ENCODE measurements around the gene SORL1. TPM values are rescaled to one million over a fixed set of nuclear protein-coding genes. Genes with fewer than 3 reads are reported as not detected.
A peak's percentile ranks its signal among the peaks of the same experiment; 100 is the strongest.

SORL1 gene
- total and polyA plus RNA-seq, 2 experiments from 2014 or later, result 0.26 to 0.54 TPM

DNA sequence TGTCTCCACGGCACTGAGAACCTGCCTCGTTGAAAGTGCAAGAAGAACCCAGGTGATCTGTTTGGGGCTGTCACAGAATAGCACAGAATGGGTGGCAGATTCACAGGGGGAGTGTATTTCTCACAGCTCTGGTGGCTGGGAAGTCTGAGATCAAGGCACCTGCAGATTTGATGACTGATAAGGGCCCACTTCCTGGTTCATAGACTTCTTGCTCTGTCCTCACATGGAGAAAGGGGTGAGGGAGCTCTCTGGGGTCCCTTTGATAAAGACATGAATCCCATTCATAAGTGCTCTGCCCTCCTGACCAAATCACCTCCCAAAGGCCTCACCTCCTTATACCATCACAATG is 199.1 kb downstream of the SORL1 start:
- Histone ChIP-seq H2AFZ (no peak overlapping the region), H3K9me2 (ENCODE audit: insufficient read depth) (no peaks in the 10 kb centered on the region), H3K79me2 (ENCODE audit: insufficient read depth) (no peaks in the 10 kb centered on the region), H3K4me3 (no peak overlapping the region), H4K20me1 (ENCODE audit: insufficient read depth) (no peaks in the 10 kb centered on the region), H3K27me3 (replicated peaks; ENCODE audit: insufficient read depth) (no peaks in the 10 kb centered on the region), H3F3A (ENCODE audit: insufficient read depth) (peaks cover 24% of the 10 kb centered on the region), H3K27ac (no peak overlapping the region), H3K9ac (no peak overlapping the region), H3K4me1 (ENCODE audit: insufficient read depth) (peaks cover 19% of the 10 kb centered on the region), H3K9me3 (ENCODE audit: low read depth) (no peaks in the 10 kb centered on the region), H3K4me2 (ENCODE audit: unreplicated experiment) (no peak overlapping the region), H3K36me3 (ENCODE audit: low read depth) (no peaks in the 10 kb centered on the region)
- no peak for TF ChIP-seq EZH2 (IDR thresholded peaks at IDR 0.05; ENCODE audit: insufficient read depth, poor library complexity, severe bottlenecking)
- no peak for TF ChIP-seq EZH2phosphoT487 (IDR thresholded peaks at IDR 0.05; ENCODE audit: insufficient read depth, low read depth)
- WGBS, 2 experiments (ENCODE audit: low coverage in 1 of 2, low lambda C conversion rate in 2 of 2, missing lambda C conversion rate in 2 of 2), result 79 to 82% methylated on average over 2 of the region's 2 CpGs
- in situ Hi-C loops (cut with MboI), result loop anchor here (10.0 kb wide), 2 partner anchors 554 to 854 kb away; no protein-coding TSS in a partner anchor
- no peak for DNase-seq

DNA sequence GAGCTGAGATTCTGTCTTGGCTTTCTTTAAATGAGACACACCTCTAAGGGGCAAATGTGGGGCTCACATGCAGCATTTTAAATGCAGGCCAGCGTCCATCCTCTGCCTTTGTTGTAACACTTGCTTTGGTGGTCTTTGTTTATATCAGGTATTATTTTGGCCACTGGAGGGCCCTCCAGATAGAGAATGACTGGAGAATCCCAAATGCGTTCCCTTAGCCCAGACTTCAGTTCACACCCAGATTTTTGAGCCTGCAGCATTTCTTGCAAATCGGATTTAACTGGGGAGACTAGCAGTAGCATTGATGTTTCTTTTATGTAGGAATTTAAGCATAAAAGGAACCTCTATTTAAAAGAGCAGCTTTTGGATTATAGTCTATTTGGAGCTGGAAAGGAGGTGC is 200.9 kb downstream of the SORL1 start:
- no peak overlapping the region for H3K4me2 ChIP-seq (ENCODE audit: unreplicated experiment)
- peak; percentile 44 for DNase-seq
- no peak overlapping the region for H3K9ac ChIP-seq
- H3K4me1 ChIP-seq (ENCODE audit: insufficient read depth), result peaks cover 35% of the 10 kb centered on the region
- no peak for TF ChIP-seq EZH2 (IDR thresholded peaks at IDR 0.05; ENCODE audit: insufficient read depth, poor library complexity, severe bottlenecking)
- TF ChIP-seq EZH2phosphoT487 (IDR thresholded peaks at IDR 0.05; ENCODE audit: insufficient read depth, low read depth), result no peak
- WGBS, 2 experiments (ENCODE audit: low coverage in 1 of 2, low lambda C conversion rate in 2 of 2, missing lambda C conversion rate in 2 of 2), result 51 to 58% methylated on average over 3 of the region's 3 CpGs
- no peak overlapping the region for H3K4me3 ChIP-seq
- H3K27me3 ChIP-seq (replicated peaks; ENCODE audit: insufficient read depth), result no peaks in the 10 kb centered on the region
- no peak overlapping the region for H3K27ac ChIP-seq
- no peaks in the 10 kb centered on the region for H3K9me2 ChIP-seq (ENCODE audit: insufficient read depth)
- no peaks in the 10 kb centered on the region for H3K36me3 ChIP-seq (ENCODE audit: low read depth)
- peak overlapping the region; percentile 9; the same call in 1 of the 2 replicates for H2AFZ ChIP-seq
- H3K79me2 ChIP-seq (ENCODE audit: insufficient read depth), result no peaks in the 10 kb centered on the region
- no peaks in the 10 kb centered on the region for H3K9me3 ChIP-seq (ENCODE audit: low read depth)
- no peaks in the 10 kb centered on the region for H4K20me1 ChIP-seq (ENCODE audit: insufficient read depth)
- in situ Hi-C loops (cut with MboI), result loop anchor here (10.0 kb wide), 2 partner anchors 552 to 852 kb away; no protein-coding TSS in a partner anchor
- peaks cover 37% of the 10 kb centered on the region for H3F3A ChIP-seq (ENCODE audit: insufficient read depth)

DNA sequence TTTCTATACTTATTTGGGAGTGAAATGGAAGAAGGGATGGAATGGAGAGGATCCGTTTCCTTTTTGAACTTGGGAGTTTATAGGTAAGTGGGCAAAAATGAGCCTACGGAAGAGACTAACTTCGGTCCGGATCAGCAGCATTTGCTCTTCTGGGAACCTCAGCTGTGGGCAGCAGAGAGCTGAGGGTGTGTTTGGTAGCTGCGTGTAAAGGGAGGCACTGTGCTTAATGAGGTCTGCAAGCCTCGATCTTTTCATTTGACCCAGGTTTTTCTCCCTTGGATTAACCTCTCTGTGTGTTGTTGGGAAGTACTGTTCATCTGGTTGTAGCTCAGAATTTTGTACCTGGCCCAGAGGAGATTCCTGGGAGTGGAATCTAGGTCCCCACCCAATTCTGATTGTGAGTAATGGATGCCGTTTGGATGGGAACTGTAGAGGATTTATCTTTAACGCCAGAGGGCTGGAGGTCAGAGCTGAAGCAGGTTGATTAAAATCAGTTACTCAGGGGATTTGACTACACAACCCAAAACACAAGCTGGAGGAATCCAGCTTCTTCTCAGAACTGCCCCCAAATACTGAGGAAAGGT is 202.2 kb downstream of the SORL1 start:
- no peak for TF ChIP-seq EZH2 (IDR thresholded peaks at IDR 0.05; ENCODE audit: insufficient read depth, poor library complexity, severe bottlenecking)
- TF ChIP-seq EZH2phosphoT487 (IDR thresholded peaks at IDR 0.05; ENCODE audit: insufficient read depth, low read depth), result no peak
- peak overlapping the region; percentile 97 for H3K27ac ChIP-seq
- H3K4me1 ChIP-seq (ENCODE audit: insufficient read depth), result peaks cover 35% of the 10 kb centered on the region
- no peaks in the 10 kb centered on the region for H3K36me3 ChIP-seq (ENCODE audit: low read depth)
- H3K27me3 ChIP-seq (replicated peaks; ENCODE audit: insufficient read depth), result no peaks in the 10 kb centered on the region
- WGBS, 2 experiments (ENCODE audit: low coverage in 1 of 2, low lambda C conversion rate in 2 of 2, missing lambda C conversion rate in 2 of 2), result 51 to 53% methylated on average over 8 of the region's 8 CpGs
- no peaks in the 10 kb centered on the region for H3K9me2 ChIP-seq (ENCODE audit: insufficient read depth)
- peak overlapping the region; percentile 87 for H3K4me2 ChIP-seq (ENCODE audit: unreplicated experiment)
- H3K9me3 ChIP-seq (ENCODE audit: low read depth), result no peaks in the 10 kb centered on the region
- H4K20me1 ChIP-seq (ENCODE audit: insufficient read depth), result no peaks in the 10 kb centered on the region
- H2AFZ ChIP-seq, result peak overlapping the region; percentile 73
- H3K9ac ChIP-seq, result peak overlapping the region; percentile 84
- no peaks in the 10 kb centered on the region; the same call in 1 of the 2 replicates for H3K79me2 ChIP-seq (ENCODE audit: insufficient read depth)
- peaks cover 37% of the 10 kb centered on the region for H3F3A ChIP-seq (ENCODE audit: insufficient read depth)
- DNase-seq, result peak; percentile 43
- in situ Hi-C loops (cut with MboI), result loop anchor here (10.0 kb wide), 2 partner anchors 550 to 850 kb away; no protein-coding TSS in a partner anchor
- H3K4me3 ChIP-seq, result peak overlapping the region; percentile 68

DNA sequence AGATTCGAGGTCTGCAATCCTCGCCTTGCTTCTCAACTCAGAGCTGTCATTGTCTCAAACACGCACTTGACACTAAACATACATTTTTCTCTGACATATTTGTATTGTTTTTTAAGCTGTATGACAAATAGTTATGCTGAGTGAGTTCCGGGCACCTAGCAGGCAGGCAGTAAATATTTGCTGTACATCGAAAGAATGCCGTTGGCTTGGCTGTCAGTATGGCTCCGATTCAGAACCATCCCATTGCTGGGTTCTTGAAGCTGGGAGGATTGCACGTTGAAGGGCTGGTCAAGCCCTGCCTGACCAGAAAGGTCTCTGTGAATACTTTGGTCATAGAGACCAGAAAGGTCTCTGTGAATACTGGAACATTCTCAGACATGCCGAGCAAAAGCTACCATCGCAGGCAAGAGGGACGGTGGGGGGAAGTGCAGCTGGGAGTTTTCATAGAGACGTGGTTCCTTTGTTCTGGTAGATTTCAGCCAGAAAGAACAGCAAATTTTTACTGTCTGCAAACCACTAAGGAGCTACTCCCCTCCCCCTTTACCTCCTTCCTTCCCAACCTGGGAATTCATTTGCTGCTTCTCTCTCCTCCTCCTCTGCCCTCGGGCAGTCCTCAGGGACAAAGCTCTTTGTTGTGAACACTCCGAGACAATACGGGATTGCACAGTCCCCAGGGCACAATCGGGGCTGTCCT is 202.9 kb downstream of the SORL1 start:
- peak overlapping the region; percentile 84 for H3K9ac ChIP-seq
- TF ChIP-seq EZH2 (IDR thresholded peaks at IDR 0.05; ENCODE audit: insufficient read depth, poor library complexity, severe bottlenecking) (no peak), EZH2phosphoT487 (IDR thresholded peaks at IDR 0.05; ENCODE audit: insufficient read depth, low read depth) (no peak)
- peak overlapping the region; percentile 68 for H3K4me3 ChIP-seq
- in situ Hi-C loops (cut with MboI), result loop anchor here (10.0 kb wide), 2 partner anchors 550 to 850 kb away; no protein-coding TSS in a partner anchor
- no peaks in the 10 kb centered on the region for H3K36me3 ChIP-seq (ENCODE audit: low read depth)
- peak overlapping the region; percentile 97 for H3K27ac ChIP-seq
- 11 to 14% methylated on average over 16 of the region's 16 CpGs for WGBS, 2 experiments (ENCODE audit: low coverage in 1 of 2, low lambda C conversion rate in 2 of 2, missing lambda C conversion rate in 2 of 2)
- H2AFZ ChIP-seq, result peak overlapping the region; percentile 73
- H3K79me2 ChIP-seq (ENCODE audit: insufficient read depth), result no peaks in the 10 kb centered on the region; the same call in 1 of the 2 replicates
- H3K4me2 ChIP-seq (ENCODE audit: unreplicated experiment), result peak overlapping the region; percentile 87
- H3K4me1 ChIP-seq (ENCODE audit: insufficient read depth), result peaks cover 35% of the 10 kb centered on the region
- no peaks in the 10 kb centered on the region for H4K20me1 ChIP-seq (ENCODE audit: insufficient read depth)
- peak; percentile 61 for DNase-seq
- H3K27me3 ChIP-seq (replicated peaks; ENCODE audit: insufficient read depth), result no peaks in the 10 kb centered on the region
- H3K9me2 ChIP-seq (ENCODE audit: insufficient read depth), result no peaks in the 10 kb centered on the region
- H3F3A ChIP-seq (ENCODE audit: insufficient read depth), result peaks cover 43% of the 10 kb centered on the region
- H3K9me3 ChIP-seq (ENCODE audit: low read depth), result no peaks in the 10 kb centered on the region

All from GM23248 (cell line).